HL-60 (cell line): ENCODE measurements around the gene MOV10L1.

ENCODE experiments used
- DNase-seq, 2 experiments: peaks; one replicate each; pipeline ENCODE4 v3.0.0-alpha.2; 2010 to 2020; ENCODE audit warnings: low read depth in 1 of 2, low spot score in 1 of 2
- H3K27ac ChIP-seq: fragments of 250-450 bp; sonication (Bioruptor Pico); replicated peaks from 2 replicates; pipeline ENCODE4 v1.5.1; 2020; ENCODE audit warnings: mild to moderate bottlenecking, moderate library complexity
- H3K27me3 ChIP-seq: fragments of 250-450 bp; sonication (Bioruptor Pico); 2 replicates; pipeline ENCODE4 v1.5.1; 2021; ENCODE audit warnings: mild to moderate bottlenecking, moderate library complexity; ENCODE audit not compliant: insufficient read depth, poor library complexity, severe bottlenecking
- H3K4me3 ChIP-seq: replicated peaks from 2 replicates; pipeline ENCODE4 v1.5.1; 2011; ENCODE audit warnings: mild to moderate bottlenecking, control low read depth, low read length; ENCODE audit not compliant: insufficient read depth
- CTCF ChIP-seq: IDR thresholded peaks from one replicate; pipeline ENCODE4 v1.5.1; 2011; ENCODE audit warnings: low read length, control low read depth, inconsistent platforms; ENCODE audit not compliant: insufficient read depth
- GABPA ChIP-seq: IDR thresholded peaks from 2 replicates; pipeline ENCODE4 v1.6.1; 2012; ENCODE audit warnings: low read depth
- POLR2AphosphoS5 ChIP-seq: IDR thresholded peaks from 2 replicates; pipeline ENCODE4 v1.6.1; 2012; ENCODE audit warnings: low read depth
- REST ChIP-seq: IDR thresholded peaks from 2 replicates; pipeline ENCODE4 v1.6.1; 2012; ENCODE audit warnings: low read depth; ENCODE audit not compliant: insufficient replicate concordance
- SPI1 ChIP-seq: IDR thresholded peaks from 2 replicates; pipeline ENCODE4 v1.6.1; 2012; ENCODE audit warnings: low read depth, mild to moderate bottlenecking, borderline replicate concordance

MOV10L1 gene

GRCh38 chr22:50125029-50125428 is 35.2 kb downstream of the MOV10L1 start:
- no peak overlapping the region for H3K27ac ChIP-seq
- no peaks in the 10 kb centered on the region for H3K27me3 ChIP-seq
- DNase-seq = no peak
- H3K4me3 ChIP-seq = no peak overlapping the region
- TF ChIP-seq CTCF = no peak
- no peak for TF ChIP-seq GABPA
- TF ChIP-seq REST = no peak
- no peak for TF ChIP-seq SPI1
- no peak for TF ChIP-seq POLR2AphosphoS5

GRCh38 chr22:50129121-50129736 is 39.4 kb downstream of the MOV10L1 start:
- Histone ChIP-seq H3K4me3 (no peak overlapping the region), H3K27me3 (no peaks in the 10 kb centered on the region), H3K27ac (no peak overlapping the region)
- no peak for DNase-seq
- TF ChIP-seq SPI1 (no peak), CTCF (no peak), REST (no peak), GABPA (no peak)

- Histone ChIP-seq H3K27ac (no peak overlapping the region), H3K27me3 (no peaks in the 10 kb centered on the region), H3K4me3 (no peak overlapping the region)
- DNase-seq = no peak
- TF ChIP-seq POLR2AphosphoS5 (no peak), REST (no peak), CTCF (no peak), GABPA (no peak), SPI1 (no peak)
Measured at GRCh38 chr22:50131894-50132293, 42.1 kb downstream of the MOV10L1 start.
